Ishikawa (cell line): ENCODE results near the gene DPEP1.

ENCODE experiments used
- CREB1 ChIP-seq: IDR thresholded peaks from 2 replicates; pipeline ENCODE4 v1.6.1; 2012; ENCODE audit warnings: low read depth
- EP300 ChIP-seq: IDR thresholded peaks from 2 replicates; pipeline ENCODE4 v1.6.1; 2012; ENCODE audit warnings: borderline replicate concordance

DNA sequence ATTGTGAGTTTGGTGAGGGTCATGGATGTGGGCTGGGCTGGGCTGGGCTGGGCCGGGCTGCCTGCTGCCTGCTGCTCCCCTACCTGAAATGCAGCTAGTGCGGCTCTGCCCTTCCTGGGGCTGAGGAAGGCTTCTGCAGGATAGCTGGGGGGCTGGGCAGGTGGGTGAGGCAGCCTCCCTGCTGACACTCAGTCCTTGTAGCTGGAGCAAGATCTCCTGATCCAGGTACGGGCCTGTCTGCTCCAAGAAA, 48.3 kb upstream of the DPEP1 start:
- TF ChIP-seq CREB1 (no peak), EP300 (no peak)
